Measurements from ENCODE around the gene RPTOR. TPM values are rescaled to one million over a fixed set of nuclear protein-coding genes. Genes with fewer than 3 reads are reported as not detected.

RPTOR gene
- polyA plus RNA-seq, 1 experiment: 10.8 TPM

DNA sequence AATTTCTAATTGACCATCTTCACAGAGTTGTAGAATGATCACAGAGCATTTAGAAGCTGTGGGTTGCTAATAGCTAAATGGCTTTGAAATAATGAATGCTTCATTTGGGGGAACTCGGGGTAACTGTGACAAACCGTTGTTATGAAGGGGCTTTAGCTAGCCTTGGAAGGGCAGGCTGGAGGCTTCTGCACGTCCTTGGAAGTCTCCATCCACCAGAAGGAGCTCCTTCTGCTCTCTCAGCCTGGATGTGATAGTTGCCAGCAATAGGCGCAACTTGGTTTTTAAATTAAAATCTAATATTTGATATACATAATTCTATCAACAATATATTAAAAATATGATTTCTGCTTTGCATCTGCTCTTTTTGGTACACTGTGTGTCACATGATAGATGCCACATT, 200.5 kb downstream of the RPTOR start:
- ChIA-PET CTCF (no interaction called here), POLR2A (no interaction called here)
- no peak overlapping the region for H3K4me3 ChIP-seq (ENCODE audit: low read depth, low read length)
- TF ChIP-seq, protein P1, sequence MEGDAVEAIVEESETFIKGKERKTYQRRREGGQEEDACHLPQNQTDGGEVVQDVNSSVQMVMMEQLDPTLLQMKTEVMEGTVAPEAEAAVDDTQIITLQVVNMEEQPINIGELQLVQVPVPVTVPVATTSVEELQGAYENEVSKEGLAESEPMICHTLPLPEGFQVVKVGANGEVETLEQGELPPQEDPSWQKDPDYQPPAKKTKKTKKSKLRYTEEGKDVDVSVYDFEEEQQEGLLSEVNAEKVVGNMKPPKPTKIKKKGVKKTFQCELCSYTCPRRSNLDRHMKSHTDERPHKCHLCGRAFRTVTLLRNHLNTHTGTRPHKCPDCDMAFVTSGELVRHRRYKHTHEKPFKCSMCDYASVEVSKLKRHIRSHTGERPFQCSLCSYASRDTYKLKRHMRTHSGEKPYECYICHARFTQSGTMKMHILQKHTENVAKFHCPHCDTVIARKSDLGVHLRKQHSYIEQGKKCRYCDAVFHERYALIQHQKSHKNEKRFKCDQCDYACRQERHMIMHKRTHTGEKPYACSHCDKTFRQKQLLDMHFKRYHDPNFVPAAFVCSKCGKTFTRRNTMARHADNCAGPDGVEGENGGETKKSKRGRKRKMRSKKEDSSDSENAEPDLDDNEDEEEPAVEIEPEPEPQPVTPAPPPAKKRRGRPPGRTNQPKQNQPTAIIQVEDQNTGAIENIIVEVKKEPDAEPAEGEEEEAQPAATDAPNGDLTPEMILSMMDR (IDR thresholded peaks at IDR 0.05; ENCODE audit: insufficient read depth, low read depth, low read length): no peak
- no peaks in the 10 kb centered on the region for H3K36me3 ChIP-seq (ENCODE audit: control insufficient read depth, insufficient read depth, low read length)
- H3K27me3 ChIP-seq (ENCODE audit: control insufficient read depth, insufficient read depth, low read length): no peaks in the 10 kb centered on the region
- no peak for DNase-seq (ENCODE audit: low read depth)

DNA sequence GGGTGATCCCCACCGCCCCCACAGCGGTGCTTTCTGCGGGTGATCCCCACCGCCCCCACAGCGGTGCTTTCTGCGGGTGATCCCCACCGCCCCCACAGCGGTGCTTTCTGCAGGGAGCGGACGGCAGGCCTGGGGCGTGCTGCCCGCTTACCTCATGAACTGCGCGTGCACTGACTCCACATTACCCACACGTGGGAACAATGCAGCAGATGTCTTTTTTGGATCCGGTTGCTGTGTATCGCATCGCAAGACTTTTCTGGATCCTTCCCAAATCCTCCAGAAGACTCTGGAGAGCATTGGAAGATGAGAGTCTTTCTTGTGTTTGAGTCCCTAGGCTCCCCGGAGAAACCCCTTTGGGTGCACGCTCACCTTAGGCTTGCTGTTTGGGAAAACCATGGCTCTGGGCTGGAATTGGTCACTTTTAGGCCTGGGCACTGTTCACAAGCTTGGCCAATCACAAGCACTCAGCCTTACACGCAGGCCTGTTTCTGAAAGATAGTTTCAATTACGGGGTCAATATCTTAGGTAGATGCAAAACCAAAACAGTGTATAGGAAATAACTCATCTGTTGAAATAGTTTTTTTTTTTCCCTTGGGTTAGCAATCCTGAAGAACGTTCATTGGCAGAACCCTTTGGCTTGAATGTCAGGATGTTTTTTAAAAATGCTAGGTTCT, 201.8 kb downstream of the RPTOR start:
- CTCF ChIA-PET: interaction anchor here (1.0 kb wide), 1 partner anchor 9 kb away, joined by 3 read pairs; no protein-coding TSS in a partner anchor
- no peaks in the 10 kb centered on the region for H3K27me3 ChIP-seq (ENCODE audit: control insufficient read depth, insufficient read depth, low read length)
- H3K4me3 ChIP-seq (ENCODE audit: low read depth, low read length): no peak overlapping the region
- no peaks in the 10 kb centered on the region for H3K36me3 ChIP-seq (ENCODE audit: control insufficient read depth, insufficient read depth, low read length)
- TF ChIP-seq, protein P1 (IDR thresholded peaks at IDR 0.05; ENCODE audit: insufficient read depth, low read depth, low read length): no peak
- no peak for DNase-seq (ENCODE audit: low read depth)
- POLR2A ChIA-PET: no interaction called here

GRCh38 chr17:80747469-80747868, 202.8 kb downstream of the RPTOR start:
- ChIA-PET POLR2A (no interaction called here), CTCF (interaction anchor here (1.0 kb wide), 1 partner anchor 10 kb away, joined by 3 read pairs; no protein-coding TSS in a partner anchor)
- DNase-seq (ENCODE audit: low read depth): no peak
- H3K36me3 ChIP-seq (ENCODE audit: control insufficient read depth, insufficient read depth, low read length): no peaks in the 10 kb centered on the region
- H3K4me3 ChIP-seq (ENCODE audit: low read depth, low read length): no peak overlapping the region
- no peaks in the 10 kb centered on the region for H3K27me3 ChIP-seq (ENCODE audit: control insufficient read depth, insufficient read depth, low read length)
- TF ChIP-seq, protein P1 (IDR thresholded peaks at IDR 0.05; ENCODE audit: insufficient read depth, low read depth, low read length): no peak

DNA sequence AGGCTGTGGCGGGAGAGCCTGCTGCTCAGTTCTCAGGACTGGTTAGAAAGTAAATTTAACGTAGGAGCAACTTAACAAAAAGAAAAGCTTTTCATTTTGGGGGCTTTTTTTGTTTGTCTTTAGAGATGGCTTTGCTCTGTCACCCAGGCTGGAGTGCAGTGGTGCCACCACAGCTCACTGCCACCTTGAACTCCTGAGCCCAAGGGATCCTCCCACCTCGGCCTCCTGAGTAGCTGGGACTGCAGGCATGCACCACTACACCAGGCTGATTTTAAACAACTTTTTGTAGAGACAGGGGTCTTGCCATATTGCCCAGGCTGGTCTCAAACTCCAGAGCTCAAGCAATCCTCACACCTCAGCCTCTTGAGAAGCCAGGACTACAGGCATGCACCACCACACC, 205.0 kb downstream of the RPTOR start:
- Histone ChIP-seq H3K36me3 (ENCODE audit: control insufficient read depth, insufficient read depth, low read length) (0 out of 2 replicates have a peak, but pooled peaks cover under 1% of the 10 kb centered on the region), H3K27me3 (ENCODE audit: control insufficient read depth, insufficient read depth, low read length) (no peaks in the 10 kb centered on the region), H3K4me3 (ENCODE audit: low read depth, low read length) (no peak overlapping the region)
- TF ChIP-seq, protein P1 (IDR thresholded peaks at IDR 0.05; ENCODE audit: insufficient read depth, low read depth, low read length): no peak
- no peak for DNase-seq (ENCODE audit: low read depth)
- CTCF ChIA-PET: no interaction called here
- POLR2A ChIA-PET: no interaction called here

GRCh38 chr17:80750263-80750662, 205.6 kb downstream of the RPTOR start:
- ChIA-PET POLR2A (no interaction called here), CTCF (interaction anchor here (2.3 kb wide), 1 partner anchor 18 kb away, joined by 7 read pairs; no protein-coding TSS in a partner anchor)
- Histone ChIP-seq H3K4me3 (ENCODE audit: low read depth, low read length) (no peak overlapping the region), H3K27me3 (ENCODE audit: control insufficient read depth, insufficient read depth, low read length) (no peaks in the 10 kb centered on the region), H3K36me3 (ENCODE audit: control insufficient read depth, insufficient read depth, low read length) (0 out of 2 replicates have a peak, but pooled peaks cover 2% of the 10 kb centered on the region)
- TF ChIP-seq, protein P1 (IDR thresholded peaks at IDR 0.05; ENCODE audit: insufficient read depth, low read depth, low read length): no peak
- DNase-seq (ENCODE audit: low read depth): no peak

Data from BJ (cell line).